Activated T-cell treated with anti-CD3 and anti-CD28 coated beads, Interleukin-2, amount 50 U/mL, for 4 hours (primary cell): ENCODE measurements around the gene DEFB124. TPM values are rescaled to one million over a fixed set of nuclear protein-coding genes. Genes with fewer than 3 reads are reported as not detected.
"Not testable (repeated sequence)": the region's sequence is repeated elsewhere in the genome, so short reads cannot be mapped to it uniquely, and the experiment has no call there.

ENCODE experiments used
- ATAC-seq, 2 donors: fragments of 200-7000 bp; cut with Tn5 transposase; one replicate each; pipeline ENCODE4 v1.10.0; 2021
- DNase-seq: peaks from one replicate; pipeline ENCODE4 v3.0.0-alpha.2; 2020
- H3K27me3 Mint-ChIP-seq: one replicate; pipeline ENCODE4 v1.8.0; 2021; ENCODE audit warnings: low read depth, mixed read lengths
- H3K36me3 Mint-ChIP-seq: one replicate; pipeline ENCODE4 v1.8.0; 2022; ENCODE audit warnings: mixed read lengths; ENCODE audit not compliant: insufficient read depth
- H3K4me1 Mint-ChIP-seq: one replicate; pipeline ENCODE4 v1.8.0; 2021; ENCODE audit warnings: low read depth, mixed read lengths
- H3K4me3 Mint-ChIP-seq: one replicate; pipeline ENCODE4 v1.8.0; 2021; ENCODE audit warnings: mild to moderate bottlenecking, moderate library complexity, mixed read lengths
- H3K9me3 Mint-ChIP-seq: one replicate; pipeline ENCODE4 v1.8.0; 2021; ENCODE audit warnings: mixed read lengths
- total RNA-seq, 3 donors: library from RNA; stranded (reverse); gene quantifications; one replicate each; pipeline ENCODE4 v1.2.1, GENCODE V29; 2021

Gene DEFB124
- total RNA-seq, 3 donors from 2014 or later, result not detected

- peaks cover 12% of the 10 kb centered on the region for H3K27me3 Mint-ChIP-seq
- H3K4me1 Mint-ChIP-seq, H3K9me3 Mint-ChIP-seq, H3K4me3 Mint-ChIP-seq, H3K36me3 Mint-ChIP-seq: not testable (repeated sequence)
- DNase-seq (peak; percentile 70), ATAC-seq (peak; percentile 99)
These were observed 28.2 kb upstream of the DEFB124 start for GRCh38 chr20:31502884-31503673.

GRCh38 chr20:31500527-31500926, 25.6 kb upstream of the DEFB124 start:
- no peaks in the 10 kb centered on the region for H3K9me3 Mint-ChIP-seq
- no peaks in the 10 kb centered on the region for H3K36me3 Mint-ChIP-seq
- H3K27me3 Mint-ChIP-seq, result peaks cover 18% of the 10 kb centered on the region
- no peak overlapping the region for H3K4me3 Mint-ChIP-seq
- H3K4me1 Mint-ChIP-seq, result peaks cover 2% of the 10 kb centered on the region
- no peak for ATAC-seq
- no peak for DNase-seq

GRCh38 chr20:31497838-31498540, 23.1 kb upstream of the DEFB124 start:
- no peaks in the 10 kb centered on the region for H3K9me3 Mint-ChIP-seq
- peaks cover 18% of the 10 kb centered on the region for H3K27me3 Mint-ChIP-seq
- H3K4me1 Mint-ChIP-seq, result no peaks in the 10 kb centered on the region
- ATAC-seq, result no peak
- no peaks in the 10 kb centered on the region for H3K36me3 Mint-ChIP-seq
- DNase-seq, result no peak
- H3K4me3 Mint-ChIP-seq, result no peak overlapping the region

- ATAC-seq, result no peak
- no peaks in the 10 kb centered on the region for H3K4me1 Mint-ChIP-seq
These were observed 21.9 kb upstream of the DEFB124 start for GRCh38 chr20:31496761-31497295.

GRCh38 chr20:31494131-31494530, 19.2 kb upstream of the DEFB124 start:
- Mint-ChIP-seq H3K36me3 (no peaks in the 10 kb centered on the region), H3K4me1 (no peaks in the 10 kb centered on the region)

More at GRCh38 chr20:31496761-31497295, 21.9 kb upstream of the DEFB124 start:
- no peaks in the 10 kb centered on the region for H3K9me3 Mint-ChIP-seq
- DNase-seq, result no peak
- H3K4me3 Mint-ChIP-seq, result no peak overlapping the region
- H3K27me3 Mint-ChIP-seq, result peaks cover 16% of the 10 kb centered on the region
- no peaks in the 10 kb centered on the region for H3K36me3 Mint-ChIP-seq

GRCh38 chr20:31490752-31491151, 15.8 kb upstream of the DEFB124 start:
- no peak for DNase-seq
- no peak for ATAC-seq
- Mint-ChIP-seq H3K36me3 (no peaks in the 10 kb centered on the region), H3K27me3 (peaks cover 8% of the 10 kb centered on the region), H3K4me3 (no peak overlapping the region), H3K4me1 (peaks cover 3% of the 10 kb centered on the region), H3K9me3 (no peaks in the 10 kb centered on the region)

More at GRCh38 chr20:31494131-31494530, 19.2 kb upstream of the DEFB124 start:
- H3K4me3 Mint-ChIP-seq, result no peak overlapping the region
- H3K27me3 Mint-ChIP-seq, result peaks cover 16% of the 10 kb centered on the region
- DNase-seq, result no peak
- no peak for ATAC-seq
- H3K9me3 Mint-ChIP-seq, result no peaks in the 10 kb centered on the region

GRCh38 chr20:31489152-31489551, 14.2 kb upstream of the DEFB124 start:
- Mint-ChIP-seq H3K4me3 (no peak overlapping the region), H3K27me3 (peaks cover 18% of the 10 kb centered on the region), H3K36me3 (no peaks in the 10 kb centered on the region), H3K9me3 (no peaks in the 10 kb centered on the region), H3K4me1 (peaks cover 3% of the 10 kb centered on the region)
- ATAC-seq, result no peak
- no peak for DNase-seq

GRCh38 chr20:31488115-31488514, 13.2 kb upstream of the DEFB124 start:
- peaks cover 3% of the 10 kb centered on the region for H3K4me1 Mint-ChIP-seq
- H3K4me3 Mint-ChIP-seq, result no peak overlapping the region
- ATAC-seq, result no peak
- peaks cover 24% of the 10 kb centered on the region for H3K27me3 Mint-ChIP-seq
- no peaks in the 10 kb centered on the region for H3K9me3 Mint-ChIP-seq
- DNase-seq, result no peak
- H3K36me3 Mint-ChIP-seq, result no peaks in the 10 kb centered on the region

GRCh38 chr20:31485450-31486339, 10.8 kb upstream of the DEFB124 start:
- no peak for DNase-seq
- Mint-ChIP-seq H3K9me3 (no peaks in the 10 kb centered on the region), H3K27me3 (peaks cover 31% of the 10 kb centered on the region), H3K4me1 (peaks cover 3% of the 10 kb centered on the region), H3K4me3 (no peak overlapping the region), H3K36me3 (no peaks in the 10 kb centered on the region)
- ATAC-seq, result no peak

- no peak for DNase-seq
- Mint-ChIP-seq H3K4me3 (no peak overlapping the region), H3K27me3 (peaks cover 31% of the 10 kb centered on the region), H3K9me3 (no peaks in the 10 kb centered on the region), H3K36me3 (no peaks in the 10 kb centered on the region), H3K4me1 (peaks cover 3% of the 10 kb centered on the region)
- no peak for ATAC-seq
These were observed 9.1 kb upstream of the DEFB124 start for GRCh38 chr20:31484001-31484400.

- DNase-seq (no peak), ATAC-seq (no peak)
- no peaks in the 10 kb centered on the region for H3K36me3 Mint-ChIP-seq
- peaks cover 41% of the 10 kb centered on the region for H3K27me3 Mint-ChIP-seq
- H3K9me3 Mint-ChIP-seq, result no peaks in the 10 kb centered on the region
- H3K4me1 Mint-ChIP-seq, result peaks cover 6% of the 10 kb centered on the region
- no peak overlapping the region for H3K4me3 Mint-ChIP-seq
These were observed 1.8 kb upstream of the DEFB124 start for GRCh38 chr20:31476643-31477215.

GRCh38 chr20:31476294-31476585, 1.3 kb upstream of the DEFB124 start:
- peaks cover 6% of the 10 kb centered on the region for H3K4me1 Mint-ChIP-seq
- H3K27me3 Mint-ChIP-seq, result peaks cover 41% of the 10 kb centered on the region
- no peak for ATAC-seq
- no peaks in the 10 kb centered on the region for H3K36me3 Mint-ChIP-seq
- H3K9me3 Mint-ChIP-seq, result no peaks in the 10 kb centered on the region
- no peak overlapping the region for H3K4me3 Mint-ChIP-seq
- DNase-seq, result no peak

GRCh38 chr20:31475472-31476293, 756 bp upstream of the DEFB124 start:
- ATAC-seq (peak in 1 of 2 donors; percentile 14), DNase-seq (no peak)
- H3K9me3 Mint-ChIP-seq, result no peaks in the 10 kb centered on the region
- peaks cover 6% of the 10 kb centered on the region for H3K4me1 Mint-ChIP-seq
- no peak overlapping the region for H3K4me3 Mint-ChIP-seq
- no peaks in the 10 kb centered on the region for H3K36me3 Mint-ChIP-seq
- H3K27me3 Mint-ChIP-seq, result peaks cover 38% of the 10 kb centered on the region
